OCI-LY7 (cell line): ENCODE results near the gene UBE2D1. TPM values are rescaled to one million over a fixed set of nuclear protein-coding genes. Genes with fewer than 3 reads are reported as not detected.

ENCODE experiments used
- Bru-seq: library from RNA; stranded (reverse); fragments of 400-500 nt; gene quantifications from one replicate; lab custom pipeline; 2021; lab: Mats Ljungman, UMichigan
- BruChase-seq, 2 experiments: library from RNA; stranded (reverse); fragments of 400-500 nt; gene quantifications; one replicate each; lab custom pipeline; 2021; lab: Mats Ljungman, UMichigan
- BruUV-seq: library from RNA; stranded (reverse); fragments of 400-500 nt; replicated peaks from 2 replicates; lab custom pipeline; 2021; lab: Mats Ljungman, UMichigan
- CTCF ChIA-PET: fragments of 300-600 bp; sonication (Branson Sonifier 250); formaldehyde crosslinking; loops from one replicate; lab custom pipeline; 2022; ENCODE audit warnings: antibody characterized with exemption; ENCODE audit not compliant: unreplicated experiment; lab: Charles Lee
- POLR2A ChIA-PET: fragments of 300-600 bp; sonication (Branson Sonifier 250); formaldehyde crosslinking; loops from one replicate; lab custom pipeline; 2022; ENCODE audit warnings: antibody characterized with exemption; lab: Charles Lee
- DNase-seq: peaks from one replicate; pipeline ENCODE4 v3.0.0-alpha.2; 2015; ENCODE audit warnings: low spot score
- H2AFZ ChIP-seq: fragments of 200-600 bp; sonication (generic), shearing (Covaris generic); 2 replicates; pipeline ENCODE4 v1.6.1; 2014; ENCODE audit warnings: mild to moderate bottlenecking, antibody characterized with exemption, low read length, moderate library complexity
- H3K27ac ChIP-seq: fragments of 200-600 bp; sonication (generic); 2 replicates; pipeline ENCODE4 v1.5.1; 2014; ENCODE audit warnings: mixed run types, low read depth, mild to moderate bottlenecking, moderate library complexity, low read length, inconsistent platforms; ENCODE audit not compliant: poor library complexity, severe bottlenecking
- H3K36me3 ChIP-seq: fragments of 200-600 bp; sonication (generic); 2 replicates; pipeline ENCODE4 v1.6.1; 2014; ENCODE audit warnings: mild to moderate bottlenecking, antibody characterized with exemption, low read length, moderate library complexity, mixed read lengths; ENCODE audit not compliant: insufficient read depth
- H3K4me1 ChIP-seq: fragments of 200-600 bp; sonication (generic); 2 replicates; pipeline ENCODE4 v1.5.1; 2014; ENCODE audit warnings: mild to moderate bottlenecking, low read length; ENCODE audit not compliant: insufficient read depth, poor library complexity, severe bottlenecking
- H3K4me2 ChIP-seq: fragments of 200-600 bp; sonication (generic); 2 replicates; pipeline ENCODE4 v1.6.1; 2014; ENCODE audit warnings: mild to moderate bottlenecking, low read length
- H3K4me3 ChIP-seq: fragments of 200-600 bp; sonication (generic); 2 replicates; pipeline ENCODE4 v1.5.1; 2014; ENCODE audit warnings: mild to moderate bottlenecking, low read depth, low read length; ENCODE audit not compliant: poor library complexity, severe bottlenecking
- H3K79me2 ChIP-seq: fragments of 200-600 bp; sonication (generic); 2 replicates; pipeline ENCODE4 v1.6.1; 2016; ENCODE audit warnings: low read depth, mild to moderate bottlenecking, low read length, moderate library complexity, mixed read lengths; ENCODE audit not compliant: insufficient read depth
- H3K9me2 ChIP-seq: fragments of 200-600 bp; sonication (generic); 2 replicates; pipeline ENCODE4 v1.6.1; 2016; ENCODE audit warnings: mild to moderate bottlenecking, low read length, mixed read lengths; ENCODE audit not compliant: insufficient read depth
- H3K9me3 ChIP-seq: fragments of 200-600 bp; sonication (generic); 2 replicates; pipeline ENCODE4 v1.6.1; 2014; ENCODE audit warnings: mild to moderate bottlenecking, mixed run types, low read length, mixed read lengths
- H4K20me1 ChIP-seq: fragments of 200-600 bp; sonication (generic); 2 replicates; pipeline ENCODE4 v1.6.1; 2014; ENCODE audit warnings: mild to moderate bottlenecking, antibody characterized with exemption, low read length, moderate library complexity, mixed read lengths; ENCODE audit not compliant: insufficient read depth
- CTCF ChIP-seq: fragments of 200-600 bp; sonication (generic); conservative IDR thresholded peaks from 2 replicates; pipeline ENCODE4 v1.5.1; 2014; ENCODE audit warnings: mild to moderate bottlenecking, antibody characterized with exemption, low read length, moderate library complexity, mixed read lengths
- EZH2phosphoT487 ChIP-seq: fragments of 200-600 bp; sonication (generic); IDR thresholded peaks from 2 replicates; pipeline ENCODE4 v1.6.1; 2018; ENCODE audit warnings: low read depth, borderline replicate concordance, mild to moderate bottlenecking, mixed run types, antibody characterized with exemption, low read length, moderate library complexity, mixed read lengths
- intact Hi-C: fragments of 100-400 bp; cut with micrococcal nuclease; formaldehyde crosslinking; loops from one replicate; pipeline ENCODE4 v1.10.0; 2022; ENCODE audit not compliant: unreplicated experiment
- long read RNA-seq: library from polyadenylated mRNA; stranded (forward); transcript quantifications from one replicate; pipeline ENCODE4 v2.0.0, GENCODE V29; 2022
- total RNA-seq, 2 experiments: library from RNA; depleted of rRNA in 1 of 2; stranded (reverse); fragments of >200 nt in 1 of 2; shearing (Covaris generic) in 1 of 2; gene quantifications; 2 replicates each; pipeline ENCODE4 v1.2.3, GENCODE V29; 2014 to 2022

Gene UBE2D1
- 4.8 and 6.8 TPM in 2 replicates for total RNA-seq (2014; rRNA removed; shearing (Covaris generic))
- 10.0 and 10.5 TPM in 2 replicates for total RNA-seq (2022)
- percentile 70 among the genes with signal in this experiment for Bru-seq, nascent RNA
- percentile 58 among the genes with signal in this experiment for BruChase-seq, experiment 1, labeled RNA remaining after a 6-hour chase
- percentile 69 among the genes with signal in this experiment for BruChase-seq, experiment 2, labeled RNA remaining after a 2-hour chase
- long read RNA-seq, transcript UBE2D1-201 (7 exons, 2,659 nt): major isoform, 24 of 30 reads
- long read RNA-seq, partial matches to known transcripts: 1 of 30 reads
- long read RNA-seq, other reads (novel, unspliced or antisense): 3 of 30 reads

- peak; percentile 81 for DNase-seq
- Histone ChIP-seq H3K36me3 (no peaks in the 10 kb centered on the region), H4K20me1 (peaks cover 9% of the 10 kb centered on the region), H3K4me1 (peaks cover 14% of the 10 kb centered on the region), H2AFZ (peak within 1 kb of the TSS; percentile 96), H3K27ac (no peak within 1 kb of the TSS), H3K9me2 (no peaks in the 10 kb centered on the region), H3K79me2 (peaks cover 16% of the 10 kb centered on the region; the same call in 1 of the 2 replicates), H3K9me3 (no peaks in the 10 kb centered on the region), H3K4me3 (peak within 1 kb of the TSS; percentile 98), H3K4me2 (peak within 1 kb of the TSS; percentile 92)
- CTCF ChIA-PET: no interaction called here
- intact Hi-C loops: loop anchor here (1.0 to 5.0 kb wide), 2 partner anchors 43 to 49 kb away; no protein-coding TSS in a partner anchor
- TF ChIP-seq EZH2phosphoT487: no peak
- TF ChIP-seq CTCF: peak; percentile 42
- POLR2A ChIA-PET: interaction anchor here (0.8 to 2.0 kb wide), 6 partner anchors 18 to 66 kb away, joined by 3 to 11 read pairs (median 4); partner anchors contain the start of genes CISD1 and TFAM
- no TSS peak for BruUV-seq
Measured at GRCh38 chr10:58334817-58335305, at the start of gene UBE2D1. Gene UBE2D1, plus strand, starts transcription at chr10:58335006. Its CDS starts 196 bp downstream, at chr10:58335202.

GRCh38 chr10:58291538-58292174, 43.1 kb upstream of the UBE2D1 start:
- peak; percentile 94 for TF ChIP-seq CTCF
- TF ChIP-seq EZH2phosphoT487: no peak
- Histone ChIP-seq H3K27ac (no peak overlapping the region), H3K36me3 (peaks cover 58% of the 10 kb centered on the region; the same call in 1 of the 2 replicates), H3K79me2 (no peaks in the 10 kb centered on the region), H3K9me2 (no peaks in the 10 kb centered on the region), H2AFZ (no peak overlapping the region), H4K20me1 (0 out of 2 replicates have a peak, but pooled peaks cover 5% of the 10 kb centered on the region), H3K4me2 (no peak overlapping the region), H3K4me1 (no peaks in the 10 kb centered on the region), H3K9me3 (no peaks in the 10 kb centered on the region), H3K4me3 (no peak overlapping the region)
- ChIA-PET POLR2A (interaction anchor here (0.6 to 2.1 kb wide), 6 partner anchors 8 to 212 kb away, joined by 3 to 6 read pairs (median 4); no protein-coding TSS in a partner anchor), CTCF (interaction anchor here (0.6 to 2.8 kb wide), 2 partner anchors 113 to 129 kb away, joined by 3 to 12 read pairs; no protein-coding TSS in a partner anchor)
- peak; percentile 70 for DNase-seq
- BruUV-seq: no TSS peak
- intact Hi-C loops: loop anchor here (1.0 to 10.0 kb wide), 3 partner anchors 41 to 243 kb away; no protein-coding TSS in a partner anchor
